ENCODE measurements around the gene SDC1.

The SDC1 gene

GRCh38 chr2:20212871-20213503 lies 11.9 kb downstream of the SDC1 start:
- DNase-seq, result no peak

- DNase-seq, result no peak
Measured at GRCh38 chr2:20212459-20212870, 12.5 kb downstream of the SDC1 start.

DNA sequence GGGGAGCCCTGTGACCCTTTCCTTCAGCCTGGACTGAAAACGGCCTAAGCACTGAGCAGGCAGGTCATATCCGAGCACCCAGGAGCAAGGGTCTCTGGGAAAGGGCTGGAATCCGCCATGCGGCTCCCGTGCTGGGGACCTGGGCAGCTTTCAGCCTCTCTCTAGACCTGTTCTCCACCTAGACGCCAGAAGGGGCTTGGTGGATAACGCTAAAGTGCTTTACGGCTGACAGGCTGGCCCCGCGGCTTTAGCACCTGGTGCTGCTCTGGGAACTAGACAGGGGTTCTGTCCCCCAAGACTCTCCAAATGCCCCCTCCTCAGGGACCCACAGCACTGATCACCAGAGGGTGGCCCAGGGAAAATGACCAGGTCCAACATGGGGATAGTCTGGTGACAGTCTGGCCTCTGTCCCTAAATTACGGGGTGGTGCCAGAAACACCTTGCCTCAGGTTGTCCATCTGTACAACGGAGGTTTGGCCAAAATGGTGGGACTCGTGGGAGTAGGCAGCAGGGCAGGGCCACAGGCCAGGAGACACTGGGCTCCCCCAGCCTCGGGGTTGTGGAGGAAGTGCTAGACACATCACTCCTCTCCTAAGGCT lies 13.0 kb downstream of the SDC1 start:
- DNase-seq, result no peak

DNA sequence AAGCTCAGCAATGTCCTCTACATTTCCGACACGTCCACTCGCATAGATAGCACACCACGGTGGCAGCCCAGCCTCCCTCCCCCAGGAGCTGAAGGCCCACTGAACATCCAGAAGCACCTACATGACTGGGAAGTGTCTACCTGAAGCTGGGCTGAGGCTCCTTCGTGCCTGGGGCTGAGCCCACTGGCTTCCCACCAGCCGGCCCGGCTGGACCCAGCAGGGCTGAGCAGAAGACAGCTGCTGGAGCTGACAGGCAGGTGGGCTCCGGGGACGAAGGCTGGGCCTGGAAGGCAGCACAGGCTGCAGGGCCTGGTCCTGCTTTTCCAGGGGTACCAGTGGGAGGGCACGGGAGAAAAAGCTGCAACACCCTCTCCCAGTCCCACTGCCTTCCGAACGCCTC lies 13.5 kb downstream of the SDC1 start:
- DNase-seq, result no peak

DNA sequence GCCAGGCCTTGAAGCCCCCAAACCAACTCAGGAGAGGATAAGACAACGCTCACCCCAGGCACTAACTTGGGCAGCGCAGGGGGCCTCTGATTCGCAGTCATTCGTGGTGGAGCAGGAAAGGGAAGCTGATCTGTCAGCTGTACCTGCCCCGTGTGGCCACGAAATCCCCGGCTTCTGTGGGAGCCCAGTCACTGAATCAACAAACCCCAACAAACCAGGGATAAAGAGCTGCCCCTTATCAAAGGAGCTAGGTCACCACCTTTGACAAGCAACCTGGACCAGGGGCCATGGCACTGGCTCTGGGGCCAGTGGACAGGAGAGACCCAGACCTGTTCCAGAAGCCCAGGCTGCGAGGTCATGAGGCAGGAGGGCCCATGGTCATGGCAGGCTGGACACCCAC lies 14.5 kb downstream of the SDC1 start:
- DNase-seq, result no peak

- no peak for DNase-seq
Measured at GRCh38 chr2:20209373-20210109, 15.4 kb downstream of the SDC1 start.

DNA sequence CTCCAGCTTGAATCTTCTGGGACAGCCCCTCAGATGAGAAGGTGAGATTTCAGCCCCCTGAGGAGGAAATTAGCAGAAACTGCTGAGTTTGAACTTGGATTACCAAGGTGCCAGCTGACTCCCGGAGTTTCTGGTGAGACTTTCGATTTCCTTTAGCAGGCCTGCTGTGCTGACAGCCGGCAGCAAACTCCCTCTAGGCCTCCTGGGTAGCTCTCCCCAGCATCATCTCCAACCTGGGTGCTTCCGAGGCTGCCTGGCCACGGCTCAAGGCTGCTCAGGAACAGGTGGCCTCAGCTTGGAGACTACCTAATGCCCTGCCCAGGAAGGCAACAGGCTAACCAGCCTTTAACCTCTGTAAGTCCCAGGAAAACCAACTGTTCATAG lies 16.5 kb downstream of the SDC1 start:
- DNase-seq, result no peak

DNA sequence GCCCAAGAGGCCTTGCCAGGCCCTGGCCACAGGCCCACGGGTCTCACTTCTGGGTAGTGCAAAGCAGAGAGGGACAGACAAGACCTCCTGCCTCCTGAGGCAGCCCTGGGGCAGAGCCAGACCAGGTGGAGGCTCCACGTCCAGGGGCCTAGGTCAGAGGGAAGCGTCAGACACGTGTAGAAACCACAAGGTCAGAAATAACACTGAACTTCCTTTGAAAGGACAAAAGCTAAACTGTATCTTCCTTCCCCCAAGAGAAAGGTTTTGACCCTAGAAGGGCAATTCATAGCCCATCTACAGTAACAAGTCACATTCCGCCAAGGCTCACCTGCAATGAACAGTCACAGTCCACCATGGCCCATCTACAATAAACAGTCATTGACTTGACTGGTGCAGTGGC lies 17.9 kb downstream of the SDC1 start:
- DNase-seq, result no peak

DNA sequence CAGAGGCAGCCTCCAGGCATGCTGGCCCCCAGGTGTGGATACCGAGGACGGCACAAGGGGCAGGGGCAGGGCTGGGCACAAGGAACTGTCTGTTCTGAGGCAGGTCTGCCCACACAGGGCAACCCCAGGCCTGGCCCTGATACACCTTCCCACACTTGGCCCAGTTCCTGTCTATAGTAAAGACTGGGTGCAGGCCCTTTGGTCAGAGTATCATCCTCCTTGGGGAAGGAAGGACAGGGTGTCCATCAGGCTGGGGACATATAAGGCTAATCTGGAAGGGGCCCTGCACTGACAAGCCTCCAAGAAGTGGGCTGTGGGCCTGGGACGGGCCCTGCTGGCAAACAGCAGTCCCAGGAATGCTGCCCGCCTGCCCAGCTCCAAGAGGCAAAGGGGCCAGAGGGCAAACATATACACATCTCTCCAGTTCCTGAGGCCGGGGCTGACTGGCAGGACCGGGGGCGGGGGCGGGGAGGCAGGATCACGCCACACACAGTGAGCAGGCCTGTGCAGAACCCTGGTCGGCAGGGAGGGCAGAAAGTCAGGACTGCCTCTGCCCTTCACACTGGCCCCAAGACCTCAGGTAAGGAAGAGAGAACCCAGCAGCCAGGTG lies 18.9 kb downstream of the SDC1 start:
- no peak for DNase-seq

- DNase-seq, result no peak
Measured at GRCh38 chr2:20205069-20205468, 19.9 kb downstream of the SDC1 start.

DNA sequence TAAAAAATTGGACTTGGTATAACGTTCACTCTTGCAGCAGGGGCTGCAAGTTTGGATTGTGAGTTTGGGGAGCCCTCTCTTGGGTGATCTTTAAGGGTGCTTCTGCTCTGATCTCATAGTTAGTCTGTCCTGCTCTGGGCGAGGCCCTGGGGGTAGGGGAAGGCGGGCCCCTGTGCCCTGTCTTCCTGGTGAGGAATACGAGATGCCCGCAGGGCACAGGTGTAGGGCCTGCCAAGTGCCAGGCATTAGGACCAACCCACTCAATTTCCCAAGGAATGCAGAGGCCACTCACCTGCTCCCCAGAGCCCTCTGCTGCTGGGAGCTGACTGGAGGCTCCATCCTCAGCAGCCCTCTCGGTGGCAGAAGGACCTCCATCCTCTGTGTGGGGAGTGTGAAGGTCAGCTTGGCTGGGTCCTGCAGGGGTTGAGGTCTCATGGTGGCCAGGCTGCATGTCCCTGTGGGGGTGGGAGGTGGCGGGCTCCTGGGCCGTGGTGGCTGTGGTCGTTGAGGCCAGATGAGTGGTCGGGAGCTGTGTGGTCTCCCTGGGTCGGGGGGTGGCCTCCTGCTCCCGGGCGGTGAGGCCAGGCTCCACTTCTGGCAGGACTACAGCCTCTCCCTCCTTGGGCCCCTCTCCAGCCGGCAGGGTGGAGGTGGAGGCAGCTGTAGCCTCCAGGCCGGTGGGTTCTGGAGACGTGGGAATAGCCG lies 21.3 kb downstream of the SDC1 start:
- DNase-seq, result no peak

GRCh38 chr2:20203072-20203471 lies 21.9 kb downstream of the SDC1 start:
- DNase-seq, result no peak

DNA sequence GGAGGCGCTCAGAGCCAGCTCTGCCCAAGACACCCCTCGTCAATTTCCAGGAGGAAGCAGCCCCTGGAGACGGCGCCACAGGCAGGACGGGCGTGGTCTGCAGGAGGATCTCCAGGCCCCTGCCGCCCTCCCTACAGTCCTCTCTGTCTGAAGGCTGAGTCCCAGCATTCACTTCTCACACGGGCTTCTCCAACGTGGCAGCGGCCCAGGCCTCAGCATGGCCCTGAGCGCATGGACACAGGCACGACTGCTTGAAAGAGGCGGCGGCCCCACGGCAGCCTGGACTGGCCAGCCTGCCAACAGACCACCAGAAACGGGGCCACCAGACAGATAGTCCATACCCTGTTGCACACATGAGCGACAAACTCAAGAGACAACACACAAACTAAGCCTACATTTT lies 23.3 kb downstream of the SDC1 start:
- DNase-seq, result no peak

DNA sequence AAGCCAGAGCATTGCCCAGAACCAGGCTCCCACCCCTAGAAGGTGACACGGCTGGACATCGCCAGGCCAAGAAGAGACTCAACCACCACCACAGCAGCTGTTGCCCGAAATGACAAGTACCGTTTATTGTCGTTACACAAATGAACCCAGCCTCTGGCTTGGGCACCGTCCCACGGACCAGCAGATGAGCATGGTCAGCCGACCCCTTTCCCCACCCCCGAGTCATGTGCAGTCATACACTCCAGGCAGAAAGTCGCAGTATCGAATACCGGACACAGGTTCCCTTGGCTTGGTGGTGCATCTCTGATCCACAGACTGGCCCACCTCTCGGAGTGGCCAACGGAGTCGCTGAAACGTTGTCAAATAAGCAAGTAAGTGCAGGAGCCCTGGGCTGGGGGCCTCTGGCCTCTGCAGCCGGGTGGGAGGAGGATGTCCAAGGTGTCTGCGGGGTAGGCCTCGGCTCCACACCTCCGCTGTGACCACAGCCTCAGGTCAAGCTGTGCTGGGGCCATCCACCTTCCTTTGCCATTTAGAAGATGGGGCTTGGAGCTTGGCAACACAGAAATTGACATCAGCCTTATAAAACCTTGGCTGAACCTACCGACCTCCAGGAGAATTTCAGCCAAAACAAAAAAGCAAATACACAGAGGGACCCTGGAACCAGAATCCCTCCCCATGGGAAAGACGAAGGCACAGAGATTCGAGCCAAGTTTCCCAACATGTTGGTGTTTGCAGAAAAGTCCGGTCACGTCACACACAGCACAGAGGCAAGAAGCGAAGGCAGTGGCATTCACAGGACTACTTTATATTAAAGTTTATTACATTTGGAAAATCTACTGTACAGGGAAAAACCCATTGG lies 24.0 kb downstream of the SDC1 start:
- DNase-seq, result no peak

GRCh38 chr2:20199633-20200270 lies 25.2 kb downstream of the SDC1 start:
- DNase-seq, result no peak

DNA sequence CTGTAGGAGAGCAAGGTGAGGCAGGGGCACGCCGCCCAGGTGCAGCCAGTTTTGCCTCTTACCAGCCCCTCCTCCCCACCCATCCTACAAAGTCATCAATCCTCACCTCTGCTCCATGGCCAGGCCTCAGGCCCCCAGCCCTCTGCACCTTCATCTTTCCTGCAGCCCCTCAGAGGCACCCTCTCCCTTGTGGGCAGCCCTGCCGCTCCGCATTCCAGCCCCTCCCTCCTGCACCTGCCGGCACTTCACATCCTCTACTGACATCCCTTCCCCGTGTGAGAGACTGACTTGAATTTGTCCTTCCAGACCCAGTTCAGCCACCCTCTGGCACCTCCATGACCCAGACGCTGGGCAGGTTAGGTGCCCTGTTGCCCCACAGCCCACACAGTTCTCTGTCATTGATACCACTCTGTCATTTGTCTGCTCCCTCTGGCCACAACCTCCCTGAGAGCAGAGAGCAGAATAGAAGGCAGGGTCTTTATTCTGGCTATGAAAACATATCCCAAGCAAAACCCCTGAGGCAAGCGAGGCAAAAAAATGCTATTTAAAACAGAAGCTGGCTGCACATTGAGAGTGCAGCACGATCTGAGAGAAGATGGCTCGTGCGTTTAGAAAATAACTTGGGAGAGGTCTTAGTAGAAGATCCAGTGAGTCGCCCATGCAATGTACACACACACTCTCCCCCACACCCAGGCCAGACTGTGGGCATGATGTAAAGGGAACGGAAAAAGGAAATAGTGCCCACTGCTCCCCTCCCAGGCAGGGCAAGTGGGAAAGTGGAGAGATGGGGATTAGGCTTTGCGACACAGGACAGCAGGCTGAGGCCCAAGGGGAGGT lies 25.9 kb downstream of the SDC1 start:
- no peak for DNase-seq

- peak; percentile 79 for DNase-seq
Measured at GRCh38 chr2:20198001-20198400, 26.9 kb downstream of the SDC1 start.

DNA sequence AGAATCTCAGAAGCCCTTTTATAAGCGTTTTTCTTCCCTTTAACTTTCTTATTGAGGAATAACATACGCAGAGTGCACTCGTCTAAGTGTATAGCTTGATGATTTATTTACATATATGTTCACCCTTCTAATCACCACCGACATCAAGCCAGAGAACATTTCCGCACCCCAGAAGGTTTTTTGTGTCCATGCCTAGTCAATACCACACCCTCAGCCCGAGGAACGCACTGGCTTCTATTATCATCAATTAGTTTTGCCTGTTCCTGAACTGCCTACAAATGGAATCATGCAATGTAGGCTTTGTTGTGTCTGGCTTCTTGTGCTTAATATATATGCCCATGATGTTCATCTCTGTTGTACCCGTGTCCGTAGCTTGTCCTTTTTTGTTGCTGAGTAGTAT lies 27.7 kb downstream of the SDC1 start:
- no peak for DNase-seq

DNA sequence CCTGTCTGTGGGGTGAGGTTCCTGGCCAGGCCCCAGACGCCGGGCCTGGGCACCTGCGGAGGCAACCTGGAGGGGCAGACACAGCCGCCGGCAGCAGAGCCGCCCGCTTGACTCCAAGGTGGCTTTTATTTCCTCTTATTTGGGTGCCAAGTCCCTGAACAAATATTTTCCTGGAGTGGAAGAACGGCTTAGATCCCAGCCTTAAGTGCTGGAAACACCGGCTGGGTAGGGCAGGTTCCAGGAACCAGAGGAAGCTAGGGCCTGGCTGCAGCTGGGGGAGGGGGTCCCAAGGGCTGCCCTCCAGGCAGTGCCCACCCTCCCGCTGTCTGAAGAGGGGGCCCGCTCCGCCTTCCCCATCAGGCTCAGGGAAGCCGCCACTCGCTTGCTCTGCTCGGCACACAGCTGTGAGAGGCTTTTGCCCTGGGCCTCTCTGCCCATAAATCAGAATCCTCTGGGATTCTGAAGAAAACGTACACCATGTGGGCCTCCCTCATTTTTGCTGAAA lies 28.2 kb downstream of the SDC1 start:
- DNase-seq, result no peak

DNA sequence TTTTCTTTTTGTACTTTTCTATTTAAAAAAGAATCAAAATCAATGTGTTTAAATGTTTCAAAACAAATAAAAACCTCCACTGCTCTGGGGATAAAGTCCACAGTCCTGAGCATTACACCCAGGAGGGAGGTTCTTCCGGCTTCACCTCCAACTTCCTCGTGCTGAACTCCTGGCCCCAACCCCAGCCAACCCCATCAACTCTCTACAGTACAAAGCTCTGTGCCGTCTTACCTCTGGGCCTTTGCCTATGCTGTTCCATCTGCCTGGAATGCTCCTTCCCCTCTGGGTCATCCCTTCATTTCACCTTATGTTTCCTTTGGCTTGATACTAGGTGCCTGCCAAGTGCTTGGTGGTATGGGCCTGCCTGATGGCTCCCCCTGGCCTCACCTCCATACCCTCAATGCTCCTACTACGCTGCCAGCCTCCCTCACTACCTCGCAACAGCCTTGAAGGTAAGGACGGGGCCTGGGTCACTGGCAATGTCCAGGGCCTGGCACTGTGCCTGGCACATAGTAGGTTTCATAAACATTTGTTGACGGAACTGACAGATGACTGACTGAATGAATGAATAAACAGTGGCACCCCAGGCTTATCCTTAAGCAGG lies 28.8 kb downstream of the SDC1 start:
- DNase-seq, result no peak

Data from NCI-H187 treated with DMSO at 0.1 percent for 48 hours (cell line).